ENCODE measurements around the gene BMP3. TPM values are rescaled to one million over a fixed set of nuclear protein-coding genes. Genes with fewer than 3 reads are reported as not detected.

The BMP3 gene
- total RNA-seq, 6 donors from 2014 or later = 3.1 to 14.9 (median 9.1) TPM

GRCh38 chr4:81060587-81061343 lies 30.3 kb downstream of the BMP3 start:
- DNase-seq = no peak
- no peaks in the 10 kb centered on the region for H3K4me1 ChIP-seq
- 57 to 67% methylated on average over 6 of the region's 6 CpGs for WGBS, 2 donors
- peak in 1 of 2 donors; percentile 53 for ATAC-seq (ENCODE audit: low FRiP score in 2 of 2)
- TF ChIP-seq CTCF (IDR thresholded peaks at IDR 0.05) (no peak), POLR2A (IDR thresholded peaks at IDR 0.05) (no peak), EP300 (IDR thresholded peaks at IDR 0.05) (no peak), POLR2AphosphoS5 (IDR thresholded peaks at IDR 0.05) (no peak)
- H3K36me3 ChIP-seq = no peaks in the 10 kb centered on the region
- no peak overlapping the region for H3K27ac ChIP-seq
- no peak overlapping the region for H3K4me3 ChIP-seq
- H3K27me3 ChIP-seq = no peaks in the 10 kb centered on the region
- H3K9me3 ChIP-seq = no peaks in the 10 kb centered on the region

- no peaks in the 10 kb centered on the region for H3K4me1 ChIP-seq
- no peak overlapping the region for H3K4me3 ChIP-seq
- no peak overlapping the region for H3K27ac ChIP-seq
- ATAC-seq (ENCODE audit: low FRiP score in 2 of 2) (no peak), DNase-seq (no peak)
- H3K36me3 ChIP-seq = no peaks in the 10 kb centered on the region
- H3K27me3 ChIP-seq = no peaks in the 10 kb centered on the region
- no peaks in the 10 kb centered on the region for H3K9me3 ChIP-seq
- TF ChIP-seq POLR2A (IDR thresholded peaks at IDR 0.05) (no peak), CTCF (IDR thresholded peaks at IDR 0.05) (no peak), POLR2AphosphoS5 (IDR thresholded peaks at IDR 0.05) (no peak), EP300 (IDR thresholded peaks at IDR 0.05) (no peak)
These were observed 30.8 kb downstream of the BMP3 start for GRCh38 chr4:81061344-81061730.

GRCh38 chr4:81062001-81062400 lies 31.5 kb downstream of the BMP3 start:
- no peaks in the 10 kb centered on the region for H3K4me1 ChIP-seq
- H3K36me3 ChIP-seq = no peaks in the 10 kb centered on the region
- TF ChIP-seq POLR2A (IDR thresholded peaks at IDR 0.05) (no peak), CTCF (IDR thresholded peaks at IDR 0.05) (no peak)
- 13 to 21% methylated on average over 1 of the region's 1 CpG for WGBS, 2 donors
- H3K27me3 ChIP-seq = no peaks in the 10 kb centered on the region
- no peak overlapping the region for H3K27ac ChIP-seq
- no peak overlapping the region for H3K4me3 ChIP-seq
- no peaks in the 10 kb centered on the region for H3K9me3 ChIP-seq
- no peak for ATAC-seq (ENCODE audit: low FRiP score in 2 of 2)
- no peak for DNase-seq

- DNase-seq (no peak), ATAC-seq (ENCODE audit: low FRiP score in 2 of 2) (no peak)
- 62 to 65% methylated on average over 5 of the region's 5 CpGs for WGBS, 2 donors
- Histone ChIP-seq H3K36me3 (no peaks in the 10 kb centered on the region), H3K27ac (no peak overlapping the region), H3K4me1 (no peaks in the 10 kb centered on the region), H3K4me3 (no peak overlapping the region), H3K9me3 (no peaks in the 10 kb centered on the region), H3K27me3 (no peaks in the 10 kb centered on the region)
- no peak for TF ChIP-seq CTCF (IDR thresholded peaks at IDR 0.05)
- no peak for TF ChIP-seq POLR2AphosphoS5 (IDR thresholded peaks at IDR 0.05)
- TF ChIP-seq EP300 (IDR thresholded peaks at IDR 0.05) = no peak
- no peak for TF ChIP-seq POLR2A (IDR thresholded peaks at IDR 0.05)
These were observed 34.9 kb downstream of the BMP3 start for GRCh38 chr4:81065446-81065845.

- TF ChIP-seq POLR2A (IDR thresholded peaks at IDR 0.05) (no peak), CTCF (IDR thresholded peaks at IDR 0.05) (peak; percentile 49 to 83 (median 78))
- Histone ChIP-seq H3K36me3 (no peaks in the 10 kb centered on the region), H3K9me3 (no peaks in the 10 kb centered on the region), H3K4me3 (no peak overlapping the region), H3K27me3 (no peaks in the 10 kb centered on the region), H3K4me1 (no peaks in the 10 kb centered on the region), H3K27ac (no peak overlapping the region)
- peak; percentile 90 to 92 for ATAC-seq (ENCODE audit: low FRiP score in 2 of 2)
- DNase-seq = peak in 1 of 2 donors; percentile 60
- WGBS, 2 donors = 12 to 14% methylated on average over 5 to 6 of the region's 6 CpGs
These were observed 39.3 kb downstream of the BMP3 start for GRCh38 chr4:81069706-81070331.
